WTC11 (cell line): ENCODE data around the gene CCSER1.

Source experiments
- ATF1 ChIP-seq: sonication (generic); formaldehyde crosslinking; IDR thresholded peaks from 2 replicates; pipeline ENCODE4 v1.8.1; 2023; ENCODE audit warnings: mild to moderate bottlenecking, moderate library complexity, missing genetic modification reagents
- E2F4 ChIP-seq: sonication (generic); formaldehyde crosslinking; IDR thresholded peaks from 2 replicates; pipeline ENCODE4 v1.8.1; 2022; ENCODE audit warnings: low read depth, mild to moderate bottlenecking, moderate library complexity, missing genetic modification reagents, borderline replicate concordance
- IRF2 ChIP-seq: sonication (generic); formaldehyde crosslinking; IDR thresholded peaks from 2 replicates; pipeline ENCODE4 v1.8.0; 2022; ENCODE audit warnings: low read depth, missing genetic modification reagents, borderline replicate concordance
- SP1 ChIP-seq: sonication (generic); formaldehyde crosslinking; conservative IDR thresholded peaks from 2 replicates; pipeline ENCODE4 v1.8.1; 2022; ENCODE audit warnings: missing genetic modification reagents
- ZNF121 ChIP-seq: sonication (generic); formaldehyde crosslinking; IDR thresholded peaks from 2 replicates; pipeline ENCODE4 v1.8.0; 2023; ENCODE audit warnings: missing genetic modification reagents

- TF ChIP-seq ATF1 (CRISPR knock-in tag) (no peak), E2F4 (CRISPR knock-in tag) (no peak), IRF2 (CRISPR knock-in tag) (no peak), SP1 (CRISPR knock-in tag) (no peak), ZNF121 (CRISPR knock-in tag) (no peak)
Measured at GRCh38 chr4:90799895-90800294, 672.7 kb downstream of the CCSER1 start.
